H1 (cell line): Measurements from ENCODE around the gene NBL1. TPM values are rescaled to one million over a fixed set of nuclear protein-coding genes. Genes with fewer than 3 reads are reported as not detected.

ENCODE experiments used
- CTCF ChIA-PET: fragments of 300-600 bp; sonication (Branson Sonifier 250); formaldehyde crosslinking; loops from one replicate; lab custom pipeline; 2021; ENCODE audit not compliant: partially characterized antibody; lab: Charles Lee
- POLR2A ChIA-PET: fragments of 300-600 bp; sonication (Branson Sonifier 250); formaldehyde crosslinking; loops from one replicate; lab custom pipeline; 2021; ENCODE audit warnings: inconsistent platforms; ENCODE audit not compliant: partially characterized antibody; lab: Charles Lee
- DNase-seq, 2 experiments: peaks; one replicate each; pipeline versions ENCODE4 v3.0.0 to v3.0.0-alpha.2; 2010 to 2022; ENCODE audit warnings: low spot score in 2 of 2, low read depth in 1 of 2, mixed read lengths in 1 of 2
- FAIRE-seq: peaks from 2 replicates; lab custom pipeline; 2011; peaks lifted over from hg19 to GRCh38; lab: Jason Lieb, UNC
- H2AFZ ChIP-seq: 2 replicates; pipeline ENCODE4 v1.8.1; 2012; ENCODE audit warnings: low read length, inconsistent platforms
- H2AK5ac ChIP-seq: 2 replicates; pipeline ENCODE4 v1.6.1; 2013; ENCODE audit warnings: low read depth, low read length
- H2BK120ac ChIP-seq: replicated peaks from 2 replicates; pipeline ENCODE3; 2013; ENCODE audit warnings: low read depth, low read length, inconsistent platforms
- H2BK12ac ChIP-seq: 2 replicates; pipeline ENCODE4 v1.6.1; 2013; ENCODE audit warnings: low read depth, low read length
- H2BK15ac ChIP-seq: 2 replicates; pipeline ENCODE4 v1.6.1; 2013; ENCODE audit warnings: low read length
- H2BK20ac ChIP-seq: 2 replicates; pipeline ENCODE4 v1.6.1; 2013; ENCODE audit warnings: low read length
- H2BK5ac ChIP-seq: 2 replicates; pipeline ENCODE4 v1.6.1; 2013; ENCODE audit warnings: low read depth, low read length
- H3K14ac ChIP-seq: 2 replicates; pipeline ENCODE4 v1.6.1; 2013; ENCODE audit warnings: inconsistent platforms; ENCODE audit not compliant: insufficient read length
- H3K18ac ChIP-seq: 2 replicates; pipeline ENCODE4 v1.6.1; 2013; ENCODE audit warnings: low read length; ENCODE audit errors: extremely low read depth
- H3K23ac ChIP-seq: 2 replicates; pipeline ENCODE4 v1.6.1; 2013; ENCODE audit warnings: inconsistent platforms; ENCODE audit not compliant: insufficient read length
- H3K23me2 ChIP-seq: 2 replicates; pipeline ENCODE4 v1.6.1; 2013; ENCODE audit warnings: low read depth, low read length
- H3K27ac ChIP-seq: 2 replicates; pipeline ENCODE4 v1.6.1; 2011; ENCODE audit warnings: low read depth, low read length, inconsistent platforms
- H3K27me3 ChIP-seq, 4 experiments: replicated peaks in 1 of 4; 1 replicate in 1 of 4; 2 replicates in 3 of 4; pipeline versions ENCODE4 v1.6.1 to v1.8.1; 2011 to 2013; ENCODE audit warnings: low read length in 3 of 4, mild to moderate bottlenecking in 3 of 4, inconsistent platforms in 2 of 4, mixed read lengths in 2 of 4, moderate library complexity in 1 of 4; ENCODE audit not compliant: control insufficient read depth in 3 of 4, insufficient read depth in 3 of 4; ENCODE audit errors: extremely low read depth in 1 of 4
- H3K36me3 ChIP-seq, 4 experiments: 2 replicates each; pipeline versions ENCODE4 v1.6.1 to v1.8.1; 2011 to 2013; ENCODE audit warnings: mild to moderate bottlenecking in 4 of 4, low read length in 3 of 4, moderate library complexity in 2 of 4, control low read depth in 1 of 4, inconsistent platforms in 1 of 4; ENCODE audit not compliant: insufficient read depth in 4 of 4, control insufficient read depth in 2 of 4
- H3K4ac ChIP-seq: replicated peaks from 2 replicates; pipeline ENCODE3; 2013; ENCODE audit warnings: low read length, low read depth, mixed read lengths, inconsistent platforms; ENCODE audit not compliant: insufficient read length
- H3K4me1 ChIP-seq, 4 experiments: replicated peaks in 1 of 4; 1 replicate in 1 of 4; 2 replicates in 3 of 4; pipeline versions ENCODE4 v1.6.1 to v1.8.1; 2011 to 2013; ENCODE audit warnings: low read length in 3 of 4, inconsistent platforms in 2 of 4, mixed read lengths in 1 of 4; ENCODE audit not compliant: insufficient read depth in 4 of 4, control insufficient read depth in 3 of 4
- H3K4me2 ChIP-seq, 2 experiments: 2 replicates each; pipeline versions ENCODE4 v1.6.1 to v1.8.1; 2011 to 2013; ENCODE audit warnings: low read depth in 2 of 2, low read length in 2 of 2, control low read depth in 1 of 2, inconsistent platforms in 1 of 2, mild to moderate bottlenecking in 1 of 2; ENCODE audit not compliant: insufficient read depth in 1 of 2
- H3K4me3 ChIP-seq, 4 experiments: fragments of 200-600, 300-600 bp in 1 of 4; sonication (generic), shearing (Covaris generic), sonication (Bioruptor Twin) in 1 of 4; 2 replicates each; pipeline versions ENCODE4 v1.5.1 to v1.8.1; 2011 to 2016; ENCODE audit warnings: low read length in 4 of 4, low read depth in 3 of 4, control low read depth in 2 of 4, inconsistent platforms in 2 of 4, mild to moderate bottlenecking in 2 of 4, mixed read lengths in 1 of 4, moderate library complexity in 1 of 4; ENCODE audit not compliant: insufficient read depth in 2 of 4; ENCODE audit errors: extremely low read depth in 1 of 4
- H3K56ac ChIP-seq: replicated peaks from 2 replicates; pipeline ENCODE3; 2013; ENCODE audit warnings: low read depth, mild to moderate bottlenecking, mixed read lengths, low read length, inconsistent platforms; ENCODE audit not compliant: insufficient read length
- H3K79me1 ChIP-seq: 2 replicates; pipeline ENCODE4 v1.6.1; 2013; ENCODE audit warnings: low read depth, low read length, control low read depth
- H3K79me2 ChIP-seq, 2 experiments: 2 replicates each; pipeline versions ENCODE4 v1.6.1 to v1.8.1; 2012 to 2013; ENCODE audit warnings: low read length in 2 of 2, mild to moderate bottlenecking in 2 of 2, inconsistent platforms in 1 of 2; ENCODE audit not compliant: insufficient read depth in 2 of 2, control insufficient read depth in 1 of 2
- H3K9ac ChIP-seq, 4 experiments: replicated peaks in 1 of 4; 1 replicate in 1 of 4; 2 replicates in 3 of 4; pipeline versions ENCODE4 v1.6.1 to v1.8.1; 2011 to 2013; ENCODE audit warnings: low read depth in 3 of 4, low read length in 3 of 4, control low read depth in 2 of 4, mild to moderate bottlenecking in 2 of 4, moderate library complexity in 2 of 4, inconsistent platforms in 1 of 4; ENCODE audit errors: extremely low read depth in 1 of 4
- H3K9me3 ChIP-seq, 2 experiments: 2 replicates each; pipeline versions ENCODE4 v1.6.1 to v1.8.1; 2012 to 2013; ENCODE audit warnings: mild to moderate bottlenecking in 2 of 2, moderate library complexity in 2 of 2, control low read depth in 1 of 2, inconsistent platforms in 1 of 2, low read depth in 1 of 2, low read length in 1 of 2, mixed read lengths in 1 of 2; ENCODE audit not compliant: insufficient read depth in 2 of 2
- H4K20me1 ChIP-seq, 2 experiments: replicated peaks in 1 of 2; 2 replicates each; pipeline versions ENCODE3 to v1.8.1; 2011 to 2013; ENCODE audit warnings: inconsistent platforms in 2 of 2, low read length in 2 of 2, mild to moderate bottlenecking in 1 of 2; ENCODE audit not compliant: insufficient read depth in 2 of 2, control insufficient read depth in 1 of 2
- H4K5ac ChIP-seq: 2 replicates; pipeline ENCODE4 v1.6.1; 2013; ENCODE audit warnings: low read length, low read depth, mixed read lengths, inconsistent platforms; ENCODE audit not compliant: insufficient read length
- H4K8ac ChIP-seq: 2 replicates; pipeline ENCODE4 v1.8.0; 2013; ENCODE audit warnings: mild to moderate bottlenecking, moderate library complexity, low read length, inconsistent platforms; ENCODE audit not compliant: insufficient read depth; ENCODE audit errors: extremely low read depth
- H4K91ac ChIP-seq: replicated peaks from 2 replicates; pipeline ENCODE3; 2013; ENCODE audit warnings: low read length, mixed read lengths, inconsistent platforms; ENCODE audit not compliant: insufficient read length
- ATF2 ChIP-seq: IDR thresholded peaks from 2 replicates; pipeline ENCODE4 v1.6.1; 2012; ENCODE audit warnings: low read length, inconsistent platforms
- CTCF ChIP-seq, 3 experiments: IDR thresholded peaks; 1 replicate in 2 of 3; 2 replicates in 1 of 3; pipeline versions ENCODE4 v1.5.1 to v1.6.1; 2011; ENCODE audit warnings: low read length in 3 of 3, mild to moderate bottlenecking in 3 of 3, inconsistent platforms in 2 of 3, low read depth in 1 of 3, moderate library complexity in 1 of 3; ENCODE audit not compliant: insufficient read depth in 1 of 3; ENCODE audit errors: control extremely low read depth in 1 of 3
- RBBP5 ChIP-seq: IDR thresholded peaks from 2 replicates; pipeline ENCODE4 v1.7.1; 2012; ENCODE audit warnings: low read depth, mild to moderate bottlenecking, inconsistent platforms, low read length, moderate library complexity, borderline replicate concordance
- RNF2 ChIP-seq: fragments of 200-900, 300-1000 bp; sonication (generic); IDR thresholded peaks from 2 replicates; pipeline ENCODE4 v1.7.1; 2016; ENCODE audit warnings: borderline replicate concordance, low read depth, mild to moderate bottlenecking, antibody characterized with exemption, low read length; ENCODE audit not compliant: poor library complexity, severe bottlenecking; ENCODE audit errors: missing control alignments
- SP1 ChIP-seq: IDR thresholded peaks from 2 replicates; pipeline ENCODE4 v1.6.1; 2011; ENCODE audit warnings: low read depth, low read length
- TAF1 ChIP-seq: IDR thresholded peaks from 2 replicates; pipeline ENCODE4 v1.6.1; 2011; ENCODE audit warnings: mild to moderate bottlenecking, low read depth, low read length
- WGBS, 2 experiments: shearing (Covaris generic) in 1 of 2; methylation state at CpG; one replicate each; pipeline versions ENCODE4 v1.1.6 to v1.1.7; 2013 to 2015; ENCODE audit warnings: low lambda C conversion rate in 2 of 2, mixed read lengths in 2 of 2, inconsistent platforms in 1 of 2, low coverage in 1 of 2, missing lambda C conversion rate in 1 of 2; ENCODE audit not compliant: insufficient replicate concordance in 2 of 2, insufficient coverage in 1 of 2, insufficient read length in 1 of 2; ENCODE audit errors: extremely low coverage in 1 of 2, missing lambda C conversion rate in 1 of 2; 5-methylcytosine and 5-hydroxymethylcytosine counted together
- polyA plus RNA-seq, 7 experiments: library from polyadenylated mRNA; depleted of rRNA in 3 of 7; stranded (reverse) in 5 of 7; unstranded in 2 of 7; fragments of >200 nt in 5 of 7; fragments of 200-250 nt in 2 of 7; gene quantifications; 1 replicate in 5 of 7; 2 replicates in 1 of 7; 4 replicates in 1 of 7; pipeline versions ENCODE4 v1.2.1 to v1.2.3, GENCODE V29; 2011 to 2013; ENCODE audit warnings: missing spikeins in 2 of 7, mixed read lengths in 2 of 7
- total RNA-seq: library from RNA; stranded (reverse); fragmentation: NEBNext Ultra II Directional; extraction: Animal tissue kit (Norgen Biotek cat#: 25700); gene quantifications from 2 replicates; pipeline ENCODE4 v1.2.1, GENCODE V29; 2021

Gene NBL1
- total and polyA plus RNA-seq, 2 of the 8 experiments (the other 6 are each of a cell fraction or from before 2014, with no cell fraction given): 8.7 to 9.7 TPM

GRCh38 chr1:19695772-19696171, 51.7 kb downstream of the NBL1 start:
- Histone ChIP-seq H4K8ac (no peak overlapping the region), H3K23me2 (no peaks in the 10 kb centered on the region), H4K91ac (no peak overlapping the region), H3K23ac (no peak overlapping the region), H3K9me3 (no peaks in the 10 kb centered on the region), H2AFZ (no peak overlapping the region), H3K9ac (no peak overlapping the region), H3K4ac (no peak overlapping the region), H3K79me2 (no peaks in the 10 kb centered on the region), H3K4me1 (no peaks in the 10 kb centered on the region), H3K56ac (no peak overlapping the region), H2BK5ac (no peak overlapping the region), H3K14ac (no peak overlapping the region), H3K36me3 (no peaks in the 10 kb centered on the region), H2BK20ac (no peak overlapping the region), H3K27ac (no peak overlapping the region), H4K5ac (no peak overlapping the region), H2BK15ac (no peak overlapping the region), H2BK12ac (no peak overlapping the region), H4K20me1 (no peaks in the 10 kb centered on the region), H3K18ac (no peak overlapping the region), H3K4me2 (no peak overlapping the region), H3K4me3 (no peak overlapping the region), H2BK120ac (no peak overlapping the region), H3K27me3 (no peaks in the 10 kb centered on the region), H2AK5ac (no peak overlapping the region), H3K79me1 (no peaks in the 10 kb centered on the region)
- no peak for TF ChIP-seq ATF2
- TF ChIP-seq TAF1: no peak
- no peak for TF ChIP-seq RNF2
- TF ChIP-seq SP1: no peak
- peak in 1 of 3 experiments; percentile 19; a peak in 1 of 4 replicates for TF ChIP-seq CTCF (IDR thresholded peaks at IDR 0.05; ENCODE audit: control extremely low read depth in 1 of 3, insufficient read depth in 1 of 3, low read depth in 1 of 3, low read length in 3 of 3)
- TF ChIP-seq RBBP5: no peak
- POLR2A ChIA-PET: no interaction called here
- CTCF ChIA-PET: interaction anchor here (0.6 to 5.9 kb wide), 5 partner anchors 9 to 39 kb away, joined by 3 to 45 read pairs (median 5); no protein-coding TSS in a partner anchor
- DNase-seq (no peak), FAIRE-seq (no peak)
- WGBS, 2 experiments: 86% methylated on average over 7 of the region's 7 CpGs; no CpG with 5 or more reads in 1 of the 2 experiments
